ENCODE data around the gene GRM8. TPM values are rescaled to one million over a fixed set of nuclear protein-coding genes. Genes with fewer than 3 reads are reported as not detected.

GRM8 gene
- total RNA-seq, 1 experiment from 2014 or later, result not detected

- intact Hi-C loops (cut with micrococcal nuclease; ENCODE audit: unreplicated experiment) (no loop called here), in situ Hi-C loops (cut with HindIII; ENCODE audit: low pct_unique_long_range_greater_than_20kb, low sequenced_read_pairs) (no loop called here)
- DNase-seq (ENCODE audit: low read depth, low spot score) (no peak), ATAC-seq (no peak)
- no peaks in the 10 kb centered on the region for H3K36me3 ChIP-seq (ENCODE audit: control insufficient read depth, insufficient read depth, low read length)
- ChIA-PET POLR2A (no interaction called here), CTCF (no interaction called here)
- no peak overlapping the region for H3K4me3 ChIP-seq (ENCODE audit: low read depth in 2 of 2, low read length in 2 of 2)
- TF ChIP-seq REST (IDR thresholded peaks at IDR 0.05; ENCODE audit: insufficient read depth in 1 of 2, low read depth in 2 of 2, low read length in 1 of 2) (no peak), POLR2AphosphoS5 (IDR thresholded peaks at IDR 0.05; ENCODE audit: low read depth, low read length) (no peak), SIN3A (IDR thresholded peaks at IDR 0.05; ENCODE audit: borderline replicate concordance, insufficient read depth, low read depth, low read length) (no peak), CTCF (IDR thresholded peaks at IDR 0.05) (no peak), TCF7L2 (IDR thresholded peaks at IDR 0.05; ENCODE audit: low read depth, low read length) (no peak)
- no peaks in the 10 kb centered on the region for H3K27me3 ChIP-seq (ENCODE audit: control insufficient read depth, insufficient read depth, low read length)
- H3K27ac ChIP-seq (ENCODE audit: low read length), result no peak overlapping the region
- H3K4me1 ChIP-seq (ENCODE audit: control insufficient read depth, insufficient read depth, low read length), result no peaks in the 10 kb centered on the region
- no TSS peak for BruUV-seq (replicated peaks)
- H3K9me3 ChIP-seq (ENCODE audit: control insufficient read depth, insufficient read depth, low read depth, low read length), result no peaks in the 10 kb centered on the region
Measured at GRCh38 chr7:126605553-126605952, 647.2 kb downstream of the GRM8 start.

- ATAC-seq (no peak), DNase-seq (ENCODE audit: low read depth, low spot score) (no peak)
- ChIA-PET POLR2A (no interaction called here), CTCF (no interaction called here)
- no peaks in the 10 kb centered on the region for H3K4me1 ChIP-seq (ENCODE audit: control insufficient read depth, insufficient read depth, low read length)
- no TSS peak for BruUV-seq (replicated peaks)
- no peak for TF ChIP-seq TCF7L2 (IDR thresholded peaks at IDR 0.05; ENCODE audit: low read depth, low read length)
- TF ChIP-seq SIN3A (IDR thresholded peaks at IDR 0.05; ENCODE audit: borderline replicate concordance, insufficient read depth, low read depth, low read length), result no peak
- TF ChIP-seq CTCF (IDR thresholded peaks at IDR 0.05), result no peak
- no peak for TF ChIP-seq REST (IDR thresholded peaks at IDR 0.05; ENCODE audit: insufficient read depth in 1 of 2, low read depth in 2 of 2, low read length in 1 of 2)
- no peak for TF ChIP-seq POLR2AphosphoS5 (IDR thresholded peaks at IDR 0.05; ENCODE audit: low read depth, low read length)
- no peak overlapping the region for H3K27ac ChIP-seq (ENCODE audit: low read length)
- in situ Hi-C loops (cut with HindIII; ENCODE audit: low pct_unique_long_range_greater_than_20kb, low sequenced_read_pairs), result no loop called here
- H3K36me3 ChIP-seq (ENCODE audit: control insufficient read depth, insufficient read depth, low read length), result no peaks in the 10 kb centered on the region
- intact Hi-C loops (cut with micrococcal nuclease; ENCODE audit: unreplicated experiment), result no loop called here
- H3K9me3 ChIP-seq (ENCODE audit: control insufficient read depth, insufficient read depth, low read depth, low read length), result no peaks in the 10 kb centered on the region
- H3K4me3 ChIP-seq (ENCODE audit: low read depth in 2 of 2, low read length in 2 of 2), result no peak overlapping the region
- no peaks in the 10 kb centered on the region for H3K27me3 ChIP-seq (ENCODE audit: control insufficient read depth, insufficient read depth, low read length)
Measured at GRCh38 chr7:126605056-126605455, 647.7 kb downstream of the GRM8 start.
